GM13977 (cell line): ENCODE results near the gene TMEM174.
A peak's percentile ranks its signal among the peaks of the same experiment; 100 is the strongest.

Experiments
- DNase-seq: peaks from one replicate; pipeline ENCODE4 v3.0.0; 2012; ENCODE audit warnings: low spot score
- CTCF ChIP-seq: IDR thresholded peaks from 2 replicates; pipeline ENCODE4 v1.5.1; 2012; ENCODE audit warnings: mild to moderate bottlenecking, control low read depth; ENCODE audit not compliant: insufficient read depth; ENCODE audit errors: extremely low read depth, missing control alignments
- in situ Hi-C: fragments of 300-500 bp; cut with MboI; formaldehyde crosslinking; loops from one replicate; pipeline ENCODE4 v1.12.0; 2022; ENCODE audit warnings: low sequenced_read_pairs, low pct_unique_long_range_greater_than_20kb, mixed read lengths, inconsistent platforms; ENCODE audit not compliant: unreplicated experiment

Gene TMEM174

DNA sequence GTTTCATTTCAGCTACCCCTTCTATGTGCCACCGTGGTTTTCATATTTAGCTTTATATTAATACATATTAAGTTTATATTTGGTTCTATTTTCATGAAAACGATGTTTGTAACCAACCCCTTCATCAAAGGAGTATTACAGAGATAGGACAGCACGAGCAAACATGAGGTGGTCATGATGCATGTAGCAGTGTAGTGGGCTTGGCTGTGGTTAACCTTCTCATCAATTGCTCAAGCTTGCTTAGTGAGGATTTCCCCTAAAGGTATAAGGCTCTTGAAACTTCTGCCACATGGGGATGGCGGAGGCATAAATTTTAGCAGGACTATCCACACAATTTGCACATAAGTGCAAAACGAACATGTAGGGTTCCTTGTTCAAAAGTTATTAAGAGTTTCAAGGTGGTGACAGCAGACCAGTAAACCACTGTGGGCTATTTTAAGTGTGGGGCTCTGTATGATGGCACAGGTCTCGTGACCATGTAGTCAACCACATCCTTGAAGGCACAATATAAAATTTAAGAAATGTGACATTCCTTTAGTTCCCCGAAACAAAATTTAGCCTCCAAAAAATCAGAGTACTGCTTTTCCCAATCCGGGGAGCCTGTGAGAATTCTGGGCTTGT, 24.8 kb downstream of the TMEM174 start:
- no peak for TF ChIP-seq CTCF
- in situ Hi-C loops: no loop called here
- DNase-seq: no peak

GRCh38 chr5:73198833-73199592, 26.0 kb downstream of the TMEM174 start:
- no peak for TF ChIP-seq CTCF
- DNase-seq: no peak
- in situ Hi-C loops: no loop called here

GRCh38 chr5:73199671-73200070, 26.7 kb downstream of the TMEM174 start:
- no peak for TF ChIP-seq CTCF
- no peak for DNase-seq
- in situ Hi-C loops: no loop called here

- DNase-seq: peak; percentile 75
- peak; percentile 83 for TF ChIP-seq CTCF
- in situ Hi-C loops: no loop called here
These were observed 28.8 kb downstream of the TMEM174 start for GRCh38 chr5:73201547-73202513.

GRCh38 chr5:73204332-73204731, 31.3 kb downstream of the TMEM174 start:
- TF ChIP-seq CTCF: no peak
- DNase-seq: no peak
- in situ Hi-C loops: no loop called here

DNA sequence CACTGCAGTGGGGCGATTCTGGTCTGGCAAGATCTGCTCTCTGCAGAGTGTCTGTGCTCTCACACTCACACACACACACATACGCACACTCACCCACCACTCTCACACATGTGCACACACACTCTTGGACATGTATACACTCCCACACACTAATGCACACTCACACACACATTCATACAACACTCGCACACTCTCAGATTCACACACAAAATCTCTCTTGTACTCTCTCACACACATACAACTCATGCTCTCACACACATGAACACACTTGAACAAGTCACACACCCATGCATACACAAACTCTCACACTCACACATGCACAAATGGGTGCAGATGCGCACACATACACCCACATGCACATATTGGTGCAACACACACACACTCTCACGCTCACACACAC, 31.7 kb downstream of the TMEM174 start:
- in situ Hi-C loops: no loop called here
- DNase-seq: no peak
- TF ChIP-seq CTCF: no peak
